ENCODE data around the gene PLEKHG1.

PLEKHG1 gene

DNA sequence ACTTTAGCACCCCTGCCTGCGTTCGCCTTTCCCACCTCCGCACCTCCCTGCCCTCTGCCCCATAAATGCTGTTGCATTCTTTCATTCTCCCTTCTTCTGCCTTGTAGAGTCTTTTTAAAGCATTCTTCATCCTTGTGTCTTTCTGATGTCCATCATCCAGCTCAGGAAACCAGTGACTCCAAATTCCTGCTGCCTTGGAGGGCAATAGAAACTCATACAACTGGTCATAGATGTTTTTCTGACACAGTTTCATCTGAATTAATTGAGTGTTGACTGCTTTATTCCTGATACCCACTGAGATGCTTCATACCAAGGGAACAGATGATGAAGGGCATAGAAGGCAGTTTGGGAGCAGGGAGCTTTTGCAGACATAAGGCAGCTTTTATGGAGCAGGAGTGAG, 19.6 kb downstream of the PLEKHG1 start:
- Mint-ChIP-seq H3K9me3 (no peaks in the 10 kb centered on the region), H3K27me3 (ENCODE audit: low read depth) (peaks cover 19% of the 10 kb centered on the region), H3K36me3 (ENCODE audit: low read depth) (no peaks in the 10 kb centered on the region), H3K4me3 (no peak overlapping the region), H3K27ac (no peak overlapping the region), H3K4me1 (ENCODE audit: low read depth) (peaks cover 2% of the 10 kb centered on the region)

DNA sequence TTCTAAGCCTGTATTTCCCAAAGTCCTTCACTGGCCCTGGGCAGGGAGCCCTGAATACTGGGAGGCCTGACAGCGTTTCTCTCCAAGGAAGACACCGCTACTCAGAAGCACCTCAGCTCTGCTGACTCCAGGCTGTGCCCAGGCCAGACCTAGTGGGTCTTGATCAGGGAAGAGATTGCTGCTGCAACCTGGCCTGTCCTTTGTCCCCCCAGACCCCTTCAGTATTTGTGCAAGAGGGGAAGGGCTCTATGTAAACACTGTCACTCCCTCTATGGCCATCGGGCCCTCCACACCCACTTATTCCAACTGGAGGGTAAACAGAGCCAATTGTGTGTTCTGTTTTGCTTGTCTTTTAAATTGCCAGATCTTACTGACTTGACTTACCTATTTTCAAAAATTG, 20.6 kb downstream of the PLEKHG1 start:
- no peaks in the 10 kb centered on the region for H3K9me3 Mint-ChIP-seq
- H3K4me1 Mint-ChIP-seq (ENCODE audit: low read depth), result peaks cover 2% of the 10 kb centered on the region
- H3K27ac Mint-ChIP-seq, result no peak overlapping the region

DNA sequence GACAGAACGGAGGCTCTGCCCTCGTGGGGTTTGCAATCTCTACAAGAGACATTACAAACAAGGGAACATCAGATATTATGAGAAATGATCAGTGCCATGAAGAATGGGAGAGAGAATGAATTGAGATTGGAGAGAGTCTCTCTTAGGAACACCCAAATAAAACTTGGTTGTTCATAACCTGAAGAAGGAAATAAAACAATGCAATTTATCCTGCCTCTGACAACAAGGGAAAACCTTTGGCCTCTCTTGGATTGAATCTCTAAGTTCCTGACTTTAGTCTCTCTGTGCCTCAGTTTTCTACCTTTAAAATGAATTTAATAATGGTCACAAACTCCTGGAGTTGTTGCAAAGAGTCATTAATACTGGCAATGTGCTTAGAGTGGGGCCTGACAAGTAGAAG, 21.1 kb downstream of the PLEKHG1 start:
- Mint-ChIP-seq H3K4me1 (ENCODE audit: low read depth) (peaks cover 2% of the 10 kb centered on the region), H3K27me3 (ENCODE audit: low read depth) (peaks cover 17% of the 10 kb centered on the region), H3K9me3 (no peaks in the 10 kb centered on the region)

More for the DNA sequence above, 20.6 kb downstream of the PLEKHG1 start:
- peaks cover 17% of the 10 kb centered on the region for H3K27me3 Mint-ChIP-seq (ENCODE audit: low read depth)
- H3K36me3 Mint-ChIP-seq (ENCODE audit: low read depth), result no peaks in the 10 kb centered on the region
- no peak overlapping the region for H3K4me3 Mint-ChIP-seq

DNA sequence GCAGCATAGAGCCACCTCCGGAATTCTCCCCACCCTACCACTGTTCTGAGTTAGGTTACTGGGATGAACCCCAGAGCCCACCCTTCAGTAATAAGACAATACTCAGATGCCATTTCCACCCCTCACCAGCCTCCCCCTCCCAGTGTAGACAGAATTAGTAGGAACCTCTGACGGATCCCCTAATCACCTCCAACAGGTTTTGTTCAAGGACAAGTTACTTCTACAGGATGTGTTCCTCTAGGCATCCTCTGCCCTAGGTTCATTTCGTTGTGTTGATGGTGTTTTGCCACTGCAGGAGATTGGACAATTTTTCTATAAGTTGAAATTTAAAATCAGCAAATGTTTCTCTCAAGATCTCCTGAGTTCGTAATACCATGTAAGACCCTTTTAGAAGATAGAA, 22.8 kb downstream of the PLEKHG1 start:
- Mint-ChIP-seq H3K4me1 (ENCODE audit: low read depth) (peaks cover 2% of the 10 kb centered on the region), H3K9me3 (no peaks in the 10 kb centered on the region), H3K4me3 (no peak overlapping the region), H3K27ac (no peak overlapping the region), H3K36me3 (ENCODE audit: low read depth) (no peaks in the 10 kb centered on the region), H3K27me3 (ENCODE audit: low read depth) (peaks cover 17% of the 10 kb centered on the region)

More for the DNA sequence above, 21.1 kb downstream of the PLEKHG1 start:
- H3K36me3 Mint-ChIP-seq (ENCODE audit: low read depth), result no peaks in the 10 kb centered on the region
- no peak overlapping the region for H3K27ac Mint-ChIP-seq
- H3K4me3 Mint-ChIP-seq, result no peak overlapping the region

DNA sequence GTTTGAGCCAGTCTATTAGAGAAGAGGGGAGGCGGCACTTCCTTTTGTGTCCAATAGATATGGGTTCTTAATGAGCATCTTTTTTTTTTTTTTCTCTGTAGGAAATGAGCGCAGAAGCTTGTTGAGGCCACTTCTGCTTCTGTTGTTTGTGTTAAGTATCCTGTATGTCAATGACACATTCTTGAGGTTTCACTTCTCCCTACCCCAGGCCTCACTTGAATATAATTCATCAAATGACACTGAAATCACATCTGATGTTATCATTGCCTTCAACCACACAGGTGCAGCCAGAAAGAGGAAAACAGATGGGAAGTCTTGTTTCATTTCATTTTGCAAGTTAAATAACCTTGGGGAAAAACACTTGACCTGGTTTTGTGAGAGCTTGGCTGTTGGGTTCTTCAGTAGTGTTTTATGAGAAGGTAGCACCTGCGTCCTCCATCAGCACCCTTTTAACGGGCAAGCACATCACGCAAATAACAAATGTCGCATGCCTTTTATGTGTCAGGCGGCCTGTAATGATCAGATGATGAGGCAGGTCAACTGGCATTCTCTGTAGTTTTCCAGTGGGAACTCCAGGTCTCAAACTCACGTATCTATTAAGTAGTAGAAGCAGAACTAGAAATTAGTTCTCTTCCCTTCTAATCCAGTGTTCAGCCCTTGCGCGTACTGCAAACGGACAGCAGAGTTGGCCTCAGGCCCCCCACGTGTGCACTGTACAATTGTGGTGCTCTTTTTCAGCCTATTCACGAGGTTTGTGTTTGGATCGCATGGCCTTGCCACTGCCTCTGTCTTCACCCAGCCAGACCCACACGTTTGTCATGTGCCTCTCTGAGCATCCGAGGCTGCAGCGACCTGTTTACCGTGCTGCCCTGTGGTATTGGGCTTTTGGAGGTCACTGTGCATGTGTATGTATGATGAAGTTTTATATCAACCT, 23.5 kb downstream of the PLEKHG1 start:
- Mint-ChIP-seq H3K27ac (peak overlapping the region; percentile 39), H3K9me3 (no peaks in the 10 kb centered on the region), H3K4me3 (no peak overlapping the region), H3K36me3 (ENCODE audit: low read depth) (no peaks in the 10 kb centered on the region), H3K27me3 (ENCODE audit: low read depth) (peaks cover 17% of the 10 kb centered on the region), H3K4me1 (ENCODE audit: low read depth) (peaks cover 2% of the 10 kb centered on the region)

DNA sequence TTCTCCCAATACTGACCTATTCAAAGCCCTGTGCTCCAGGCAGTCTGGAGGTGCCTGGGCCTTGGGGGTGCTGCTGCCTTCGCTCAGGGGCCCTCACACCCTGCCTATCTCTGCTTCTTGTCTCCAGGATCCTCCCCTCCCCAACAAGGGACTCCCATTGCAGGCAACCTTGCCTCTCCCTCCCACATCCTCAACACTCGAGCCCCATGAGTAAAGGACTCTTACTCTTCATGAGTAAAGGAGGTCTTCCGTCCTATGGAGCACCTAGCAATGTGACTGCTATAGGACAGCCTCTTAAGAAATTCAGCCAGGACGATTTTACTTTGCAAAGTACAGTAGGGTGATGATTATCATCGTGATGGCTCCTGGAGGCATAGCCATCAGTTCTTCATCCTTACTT, 24.5 kb downstream of the PLEKHG1 start:
- peaks cover 2% of the 10 kb centered on the region for H3K4me1 Mint-ChIP-seq (ENCODE audit: low read depth)
- no peak overlapping the region for H3K27ac Mint-ChIP-seq
- no peaks in the 10 kb centered on the region for H3K36me3 Mint-ChIP-seq (ENCODE audit: low read depth)
- H3K4me3 Mint-ChIP-seq, result no peak overlapping the region
- peaks cover 17% of the 10 kb centered on the region for H3K27me3 Mint-ChIP-seq (ENCODE audit: low read depth)
- H3K9me3 Mint-ChIP-seq, result no peaks in the 10 kb centered on the region

DNA sequence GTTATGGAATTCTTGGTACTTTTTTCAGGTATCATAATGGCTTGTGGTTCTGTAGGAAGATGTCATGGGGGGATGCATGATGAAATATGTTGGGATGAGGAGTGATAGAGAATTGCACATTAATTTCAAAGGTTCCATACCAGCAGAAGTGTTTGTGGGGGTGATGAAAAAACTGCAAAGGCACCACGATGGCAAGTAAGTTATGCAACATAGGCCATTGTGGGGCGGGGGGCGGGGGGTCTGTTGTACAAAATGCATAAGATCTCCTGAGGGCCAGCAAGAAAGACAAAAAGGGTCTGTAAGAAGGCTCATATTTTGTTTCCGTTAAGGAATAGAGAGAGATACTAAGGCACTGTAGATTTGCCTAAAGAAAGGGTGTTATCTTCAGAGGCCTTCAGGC, 26.2 kb downstream of the PLEKHG1 start:
- Mint-ChIP-seq H3K4me3 (no peak overlapping the region), H3K9me3 (no peaks in the 10 kb centered on the region), H3K36me3 (ENCODE audit: low read depth) (no peaks in the 10 kb centered on the region), H3K27me3 (ENCODE audit: low read depth) (peaks cover 21% of the 10 kb centered on the region), H3K27ac (no peak overlapping the region), H3K4me1 (ENCODE audit: low read depth) (peaks cover 2% of the 10 kb centered on the region)

DNA sequence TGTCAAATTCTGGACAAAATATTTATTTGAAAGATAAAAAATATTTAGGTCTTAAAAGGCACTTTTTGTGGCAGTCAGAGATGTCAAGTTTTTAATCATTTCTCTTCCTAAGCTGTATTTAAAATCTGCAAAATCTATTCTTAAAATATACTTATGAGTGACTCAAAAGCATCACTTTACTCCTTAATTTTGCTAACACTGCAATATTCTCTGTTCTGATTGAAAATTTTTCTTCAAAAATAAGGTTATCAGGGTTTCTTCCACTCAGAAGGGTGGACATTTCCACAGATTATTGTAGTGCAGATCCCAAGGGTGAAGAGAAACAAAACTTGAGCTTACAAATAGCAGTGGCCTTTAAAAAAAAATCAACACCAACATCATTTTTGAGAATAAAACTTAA, 27.5 kb downstream of the PLEKHG1 start:
- Mint-ChIP-seq H3K4me3 (no peak overlapping the region), H3K9me3 (no peaks in the 10 kb centered on the region), H3K27ac (no peak overlapping the region), H3K4me1 (ENCODE audit: low read depth) (peaks cover 6% of the 10 kb centered on the region), H3K36me3 (ENCODE audit: low read depth) (no peaks in the 10 kb centered on the region), H3K27me3 (ENCODE audit: low read depth) (peaks cover 20% of the 10 kb centered on the region)

DNA sequence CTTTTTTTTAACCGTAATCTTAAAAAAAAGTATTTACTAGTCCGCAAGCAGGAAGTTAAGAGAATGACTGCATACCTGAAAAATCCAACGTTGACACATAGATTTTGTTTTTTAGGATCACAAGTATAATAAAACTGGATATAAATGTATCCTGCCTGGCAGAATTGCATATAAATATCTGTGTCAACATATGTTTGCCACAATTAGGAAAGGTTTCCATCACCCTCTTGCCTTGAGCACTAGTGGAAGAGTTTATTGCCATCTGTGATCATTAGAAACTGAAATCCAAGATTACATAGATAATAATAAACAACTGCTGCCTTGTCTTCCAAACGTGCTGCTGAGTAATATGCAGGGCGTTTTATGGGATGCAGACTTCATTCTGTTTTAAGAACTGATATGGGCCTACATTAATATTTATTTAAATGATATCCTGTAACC, 27.9 kb downstream of the PLEKHG1 start:
- H3K4me3 Mint-ChIP-seq, result no peak overlapping the region
- H3K27ac Mint-ChIP-seq, result no peak overlapping the region
- H3K27me3 Mint-ChIP-seq (ENCODE audit: low read depth), result peaks cover 24% of the 10 kb centered on the region
- H3K9me3 Mint-ChIP-seq, result no peaks in the 10 kb centered on the region
- H3K4me1 Mint-ChIP-seq (ENCODE audit: low read depth), result peaks cover 8% of the 10 kb centered on the region
- H3K36me3 Mint-ChIP-seq (ENCODE audit: low read depth), result no peaks in the 10 kb centered on the region

DNA sequence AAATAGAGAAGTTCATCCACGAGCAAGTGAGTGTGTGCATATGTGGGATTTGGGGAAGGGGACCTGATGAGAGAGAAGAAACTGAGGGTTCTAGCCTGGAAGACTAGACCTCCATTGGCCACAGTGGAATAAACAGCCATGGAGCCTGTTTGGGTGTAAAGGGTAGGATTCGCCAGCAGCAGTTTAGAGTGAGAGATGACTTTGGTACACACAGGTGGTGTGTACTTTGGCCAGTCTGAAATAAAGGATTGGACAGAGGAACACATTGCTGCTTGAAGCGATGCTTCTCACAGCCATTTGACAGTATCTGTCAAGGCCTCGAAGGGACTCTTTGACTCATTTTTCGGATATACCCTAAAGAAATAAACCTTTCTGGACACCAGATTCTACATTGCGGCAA, 29.2 kb downstream of the PLEKHG1 start:
- Mint-ChIP-seq H3K4me3 (no peak overlapping the region), H3K27ac (no peak overlapping the region), H3K36me3 (ENCODE audit: low read depth) (no peaks in the 10 kb centered on the region), H3K9me3 (no peaks in the 10 kb centered on the region), H3K4me1 (ENCODE audit: low read depth) (peaks cover 11% of the 10 kb centered on the region), H3K27me3 (ENCODE audit: low read depth) (peaks cover 25% of the 10 kb centered on the region)

DNA sequence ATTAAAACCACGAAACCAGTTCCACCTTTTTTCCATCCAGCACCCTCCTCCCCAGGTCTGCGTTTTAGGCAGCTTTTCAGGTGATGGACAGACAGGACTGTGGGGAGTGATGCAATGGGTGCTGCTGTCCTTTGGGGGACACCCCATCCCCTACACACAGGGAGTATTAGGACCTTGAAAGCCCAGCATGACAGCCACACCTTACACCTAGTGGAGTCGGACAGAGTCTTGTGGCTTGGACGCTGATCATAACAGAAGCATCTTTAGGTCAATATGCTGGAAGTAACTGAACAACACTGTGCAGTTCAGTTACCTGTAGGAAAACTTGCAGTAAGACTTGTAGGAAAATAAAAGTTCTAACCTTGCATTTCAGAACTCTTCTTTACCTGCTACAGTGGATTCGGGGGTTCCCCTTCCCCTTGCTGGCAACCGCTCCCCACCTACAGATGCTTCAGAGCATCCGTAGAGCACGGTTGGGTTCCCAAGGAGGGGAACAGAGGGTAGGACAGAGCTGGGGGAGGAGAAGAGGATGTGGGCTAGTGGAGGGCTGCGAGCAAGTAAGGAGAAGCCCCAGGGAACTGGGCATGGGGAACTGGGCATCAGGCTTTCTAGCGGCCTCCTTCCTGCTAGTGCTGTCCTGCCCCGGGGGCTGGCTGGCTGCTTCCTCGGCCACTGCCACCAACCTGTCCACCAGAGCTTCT, 31.7 kb downstream of the PLEKHG1 start:
- H3K27me3 Mint-ChIP-seq (ENCODE audit: low read depth), result peaks cover 30% of the 10 kb centered on the region
- no peak overlapping the region for H3K27ac Mint-ChIP-seq
- no peaks in the 10 kb centered on the region for H3K36me3 Mint-ChIP-seq (ENCODE audit: low read depth)
- H3K9me3 Mint-ChIP-seq, result no peaks in the 10 kb centered on the region
- no peak overlapping the region for H3K4me3 Mint-ChIP-seq
- peaks cover 11% of the 10 kb centered on the region for H3K4me1 Mint-ChIP-seq (ENCODE audit: low read depth)

DNA sequence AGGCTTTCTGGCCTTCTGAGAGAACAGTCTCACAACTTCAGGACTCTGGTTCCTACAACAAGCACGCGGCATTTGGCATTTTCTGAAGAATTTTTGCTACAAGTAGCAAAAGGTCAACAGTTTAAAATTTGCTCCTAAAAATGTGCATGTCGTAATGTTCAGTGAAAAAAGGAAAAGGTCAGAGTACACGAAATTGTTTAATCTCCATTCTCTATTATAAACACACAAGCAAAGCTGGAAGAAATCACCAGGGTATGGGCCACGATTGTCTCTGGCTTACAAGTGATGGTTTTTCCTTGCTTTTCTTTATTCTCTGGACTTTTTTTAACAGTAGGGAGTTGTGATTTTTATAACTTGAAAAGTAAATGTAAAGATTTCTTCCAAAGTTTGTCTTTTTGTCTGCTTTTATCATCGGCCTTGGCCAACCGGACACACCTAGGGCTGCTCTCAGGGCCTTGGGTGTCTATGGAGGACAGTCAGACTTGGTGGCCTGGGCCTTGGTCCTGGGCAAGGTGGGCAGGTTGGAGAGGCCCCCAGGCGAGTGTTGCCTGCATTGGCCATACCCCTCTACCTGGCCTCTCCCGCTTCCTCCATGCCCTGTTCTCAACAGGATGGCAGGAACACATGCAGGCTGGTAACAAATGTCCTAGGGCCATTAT, 32.4 kb downstream of the PLEKHG1 start:
- Mint-ChIP-seq H3K4me1 (ENCODE audit: low read depth) (peaks cover 11% of the 10 kb centered on the region), H3K27ac (no peak overlapping the region), H3K9me3 (no peaks in the 10 kb centered on the region), H3K4me3 (no peak overlapping the region), H3K27me3 (ENCODE audit: low read depth) (peaks cover 35% of the 10 kb centered on the region), H3K36me3 (ENCODE audit: low read depth) (no peaks in the 10 kb centered on the region)

DNA sequence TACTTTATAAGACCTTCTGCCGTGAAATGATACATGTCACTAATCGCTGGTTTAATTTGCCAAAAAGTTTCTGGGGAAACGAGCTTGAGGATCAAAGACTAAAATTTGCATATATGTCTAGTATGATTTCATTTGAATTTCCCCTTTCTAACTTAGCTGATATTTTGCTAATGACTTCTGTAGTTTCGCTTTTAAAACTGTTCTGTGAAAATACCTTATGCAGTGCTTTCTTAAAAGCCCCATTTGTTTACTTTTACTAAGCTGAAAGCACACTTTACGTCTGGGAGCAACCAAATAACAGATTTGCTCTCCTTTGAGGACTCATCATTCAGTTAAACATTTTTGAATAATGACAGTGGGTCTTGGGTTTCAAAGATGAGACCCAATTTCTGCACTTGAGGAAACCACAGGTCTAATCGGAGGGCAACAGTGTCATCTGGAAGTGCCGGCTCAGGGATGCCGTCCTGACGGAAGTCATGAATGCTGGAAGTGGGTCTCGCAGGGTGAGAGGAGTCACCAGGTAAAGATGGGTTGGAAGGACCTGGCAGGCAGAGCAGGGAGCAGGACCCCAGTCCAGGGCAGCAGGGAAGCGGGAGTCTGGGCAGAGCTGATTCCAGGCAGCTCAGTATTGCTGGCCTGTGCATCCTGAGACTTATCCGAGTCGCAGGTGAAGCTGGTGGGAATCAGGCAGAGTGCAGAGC, 33.2 kb downstream of the PLEKHG1 start:
- Mint-ChIP-seq H3K4me1 (ENCODE audit: low read depth) (peaks cover 11% of the 10 kb centered on the region), H3K27ac (no peak overlapping the region), H3K27me3 (ENCODE audit: low read depth) (peaks cover 39% of the 10 kb centered on the region), H3K9me3 (no peaks in the 10 kb centered on the region), H3K4me3 (no peak overlapping the region), H3K36me3 (ENCODE audit: low read depth) (no peaks in the 10 kb centered on the region)

DNA sequence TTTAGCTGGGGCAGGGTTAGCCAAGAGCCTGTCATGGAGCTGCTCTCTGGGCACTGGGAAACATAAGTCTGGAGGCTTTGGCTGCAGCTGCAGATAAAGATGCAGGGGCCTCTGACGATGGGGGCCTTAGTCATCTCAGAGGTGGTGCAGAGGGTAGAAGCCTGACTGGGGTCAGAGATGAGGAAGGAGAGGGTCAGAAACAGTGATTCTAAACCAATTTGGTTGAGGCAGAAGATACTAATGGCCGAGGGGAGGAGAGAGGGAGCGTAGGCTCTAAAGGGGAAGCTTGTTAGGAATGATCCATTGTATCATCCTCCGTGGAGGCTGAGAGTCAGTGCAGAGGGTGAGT, 33.8 kb downstream of the PLEKHG1 start:
- Mint-ChIP-seq H3K36me3 (ENCODE audit: low read depth) (no peaks in the 10 kb centered on the region), H3K27me3 (ENCODE audit: low read depth) (peaks cover 44% of the 10 kb centered on the region), H3K27ac (no peak overlapping the region), H3K4me3 (no peak overlapping the region), H3K4me1 (ENCODE audit: low read depth) (peaks cover 11% of the 10 kb centered on the region), H3K9me3 (no peaks in the 10 kb centered on the region)
